ENCODE measurements around the gene GCKR.

DNA sequence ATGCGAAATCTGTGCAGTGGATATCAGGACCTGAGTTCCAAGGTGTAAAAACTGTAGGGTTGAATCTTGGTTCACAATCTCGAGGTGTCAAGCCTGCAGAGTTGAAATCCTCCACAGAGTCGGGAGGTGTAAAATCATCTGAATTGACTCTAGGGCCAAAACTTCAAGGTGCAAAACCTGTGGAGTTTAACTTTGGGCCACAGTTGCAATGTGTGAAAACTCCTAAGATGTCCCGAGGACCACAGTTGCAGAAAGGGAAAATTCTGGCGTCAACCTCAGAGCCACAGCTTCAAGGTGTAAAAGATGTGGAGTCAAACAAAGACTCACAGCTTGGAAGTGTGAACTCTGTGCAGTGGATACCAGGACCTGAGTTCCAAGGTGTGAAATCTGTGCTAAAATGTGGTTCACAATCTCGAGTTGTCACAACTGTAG, 76.4 kb downstream of the GCKR start:
- TF ChIP-seq, protein P1, sequence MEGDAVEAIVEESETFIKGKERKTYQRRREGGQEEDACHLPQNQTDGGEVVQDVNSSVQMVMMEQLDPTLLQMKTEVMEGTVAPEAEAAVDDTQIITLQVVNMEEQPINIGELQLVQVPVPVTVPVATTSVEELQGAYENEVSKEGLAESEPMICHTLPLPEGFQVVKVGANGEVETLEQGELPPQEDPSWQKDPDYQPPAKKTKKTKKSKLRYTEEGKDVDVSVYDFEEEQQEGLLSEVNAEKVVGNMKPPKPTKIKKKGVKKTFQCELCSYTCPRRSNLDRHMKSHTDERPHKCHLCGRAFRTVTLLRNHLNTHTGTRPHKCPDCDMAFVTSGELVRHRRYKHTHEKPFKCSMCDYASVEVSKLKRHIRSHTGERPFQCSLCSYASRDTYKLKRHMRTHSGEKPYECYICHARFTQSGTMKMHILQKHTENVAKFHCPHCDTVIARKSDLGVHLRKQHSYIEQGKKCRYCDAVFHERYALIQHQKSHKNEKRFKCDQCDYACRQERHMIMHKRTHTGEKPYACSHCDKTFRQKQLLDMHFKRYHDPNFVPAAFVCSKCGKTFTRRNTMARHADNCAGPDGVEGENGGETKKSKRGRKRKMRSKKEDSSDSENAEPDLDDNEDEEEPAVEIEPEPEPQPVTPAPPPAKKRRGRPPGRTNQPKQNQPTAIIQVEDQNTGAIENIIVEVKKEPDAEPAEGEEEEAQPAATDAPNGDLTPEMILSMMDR (conservative IDR thresholded peaks at IDR 0.05; ENCODE audit: low read depth, low read length) = no peak
- no peak for TF ChIP-seq EZH2 (IDR thresholded peaks at IDR 0.05; ENCODE audit: borderline replicate concordance, low read depth, low read length, poor library complexity, severe bottlenecking)

Measured in A673 (cell line).